Erythroblast (primary cell): Measurements from ENCODE around the gene NAPA.

Experiments
- GATA1 ChIP-seq: IDR thresholded peaks from 2 replicates; pipeline ENCODE4 v1.6.1; 2011; ENCODE audit warnings: low read depth, mild to moderate bottlenecking, control low read depth, low read length, moderate library complexity
- POLR2A ChIP-seq: IDR thresholded peaks from 2 replicates; pipeline ENCODE4 v1.6.1; 2011; ENCODE audit warnings: mild to moderate bottlenecking, low read length

DNA sequence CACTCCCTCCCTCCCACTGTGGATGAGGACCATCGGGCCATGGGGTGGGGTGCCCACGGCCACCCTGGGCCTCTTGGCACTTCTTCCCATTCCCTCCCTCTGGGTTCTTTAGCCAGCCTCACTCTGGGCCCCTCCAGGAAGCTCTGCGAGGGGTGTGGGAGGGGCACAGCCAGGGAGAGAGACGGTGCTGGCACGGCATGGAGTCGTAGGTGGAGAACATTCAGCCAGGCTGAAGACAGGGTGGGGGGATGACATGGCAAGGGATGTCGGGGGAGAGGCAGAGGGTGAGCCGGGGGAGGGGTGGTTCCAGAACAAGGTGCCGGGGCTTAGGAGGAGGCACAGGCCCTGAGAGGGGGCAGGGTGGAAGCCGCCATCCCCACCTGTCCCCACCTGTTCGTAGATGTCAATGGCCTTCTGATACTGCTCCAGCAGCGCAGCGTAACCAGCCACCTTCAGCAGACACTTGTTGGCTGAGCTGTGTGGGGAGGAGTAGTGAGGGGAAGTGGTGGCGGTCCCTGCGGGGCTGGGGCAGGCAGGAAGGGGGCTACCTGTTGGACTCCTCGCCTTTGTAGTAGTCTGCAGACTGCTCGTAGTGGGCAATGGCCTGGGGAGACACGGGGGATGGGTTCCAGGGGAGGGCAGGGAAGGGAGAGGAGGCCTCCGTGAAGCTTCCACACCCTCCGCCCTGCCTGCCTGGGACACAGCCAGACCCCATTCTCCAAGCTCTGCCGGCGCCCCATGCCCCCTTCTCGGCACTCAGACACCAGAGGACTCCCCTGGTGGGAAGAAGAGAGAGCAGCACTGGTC is 22.1 kb downstream of the NAPA start:
- no peak for TF ChIP-seq POLR2A
- no peak for TF ChIP-seq GATA1
